H1 (cell line): ENCODE measurements around the gene RBP4. TPM values are rescaled to one million over a fixed set of nuclear protein-coding genes. Genes with fewer than 3 reads are reported as not detected.

ENCODE experiments used
- CTCF ChIA-PET: fragments of 300-600 bp; sonication (Branson Sonifier 250); formaldehyde crosslinking; loops from one replicate; lab custom pipeline; 2021; ENCODE audit not compliant: partially characterized antibody; lab: Charles Lee
- POLR2A ChIA-PET: fragments of 300-600 bp; sonication (Branson Sonifier 250); formaldehyde crosslinking; loops from one replicate; lab custom pipeline; 2021; ENCODE audit warnings: inconsistent platforms; ENCODE audit not compliant: partially characterized antibody; lab: Charles Lee
- DNase-seq, 2 experiments: peaks; one replicate each; pipeline versions ENCODE4 v3.0.0 to v3.0.0-alpha.2; 2010 to 2022; ENCODE audit warnings: low spot score in 2 of 2, low read depth in 1 of 2, mixed read lengths in 1 of 2
- FAIRE-seq: peaks from 2 replicates; lab custom pipeline; 2011; peaks lifted over from hg19 to GRCh38; lab: Jason Lieb, UNC
- H2AFZ ChIP-seq: 2 replicates; pipeline ENCODE4 v1.8.1; 2012; ENCODE audit warnings: low read length, inconsistent platforms
- H2AK5ac ChIP-seq: 2 replicates; pipeline ENCODE4 v1.6.1; 2013; ENCODE audit warnings: low read depth, low read length
- H2BK120ac ChIP-seq: replicated peaks from 2 replicates; pipeline ENCODE3; 2013; ENCODE audit warnings: low read depth, low read length, inconsistent platforms
- H2BK12ac ChIP-seq: 2 replicates; pipeline ENCODE4 v1.6.1; 2013; ENCODE audit warnings: low read depth, low read length
- H2BK15ac ChIP-seq: 2 replicates; pipeline ENCODE4 v1.6.1; 2013; ENCODE audit warnings: low read length
- H2BK20ac ChIP-seq: 2 replicates; pipeline ENCODE4 v1.6.1; 2013; ENCODE audit warnings: low read length
- H2BK5ac ChIP-seq: 2 replicates; pipeline ENCODE4 v1.6.1; 2013; ENCODE audit warnings: low read depth, low read length
- H3K14ac ChIP-seq: 2 replicates; pipeline ENCODE4 v1.6.1; 2013; ENCODE audit warnings: inconsistent platforms; ENCODE audit not compliant: insufficient read length
- H3K18ac ChIP-seq: 2 replicates; pipeline ENCODE4 v1.6.1; 2013; ENCODE audit warnings: low read length; ENCODE audit errors: extremely low read depth
- H3K23ac ChIP-seq: 2 replicates; pipeline ENCODE4 v1.6.1; 2013; ENCODE audit warnings: inconsistent platforms; ENCODE audit not compliant: insufficient read length
- H3K23me2 ChIP-seq: 2 replicates; pipeline ENCODE4 v1.6.1; 2013; ENCODE audit warnings: low read depth, low read length
- H3K27ac ChIP-seq: 2 replicates; pipeline ENCODE4 v1.6.1; 2011; ENCODE audit warnings: low read depth, low read length, inconsistent platforms
- H3K27me3 ChIP-seq, 4 experiments: replicated peaks in 1 of 4; 1 replicate in 1 of 4; 2 replicates in 3 of 4; pipeline versions ENCODE4 v1.6.1 to v1.8.1; 2011 to 2013; ENCODE audit warnings: low read length in 3 of 4, mild to moderate bottlenecking in 3 of 4, inconsistent platforms in 2 of 4, mixed read lengths in 2 of 4, moderate library complexity in 1 of 4; ENCODE audit not compliant: control insufficient read depth in 3 of 4, insufficient read depth in 3 of 4; ENCODE audit errors: extremely low read depth in 1 of 4
- H3K36me3 ChIP-seq, 4 experiments: 2 replicates each; pipeline versions ENCODE4 v1.6.1 to v1.8.1; 2011 to 2013; ENCODE audit warnings: mild to moderate bottlenecking in 4 of 4, low read length in 3 of 4, moderate library complexity in 2 of 4, control low read depth in 1 of 4, inconsistent platforms in 1 of 4; ENCODE audit not compliant: insufficient read depth in 4 of 4, control insufficient read depth in 2 of 4
- H3K4ac ChIP-seq: replicated peaks from 2 replicates; pipeline ENCODE3; 2013; ENCODE audit warnings: low read length, low read depth, mixed read lengths, inconsistent platforms; ENCODE audit not compliant: insufficient read length
- H3K4me1 ChIP-seq, 4 experiments: replicated peaks in 1 of 4; 1 replicate in 1 of 4; 2 replicates in 3 of 4; pipeline versions ENCODE4 v1.6.1 to v1.8.1; 2011 to 2013; ENCODE audit warnings: low read length in 3 of 4, inconsistent platforms in 2 of 4, mixed read lengths in 1 of 4; ENCODE audit not compliant: insufficient read depth in 4 of 4, control insufficient read depth in 3 of 4
- H3K4me2 ChIP-seq, 2 experiments: 2 replicates each; pipeline versions ENCODE4 v1.6.1 to v1.8.1; 2011 to 2013; ENCODE audit warnings: low read depth in 2 of 2, low read length in 2 of 2, control low read depth in 1 of 2, inconsistent platforms in 1 of 2, mild to moderate bottlenecking in 1 of 2; ENCODE audit not compliant: insufficient read depth in 1 of 2
- H3K4me3 ChIP-seq, 4 experiments: fragments of 200-600, 300-600 bp in 1 of 4; sonication (generic), shearing (Covaris generic), sonication (Bioruptor Twin) in 1 of 4; 2 replicates each; pipeline versions ENCODE4 v1.5.1 to v1.8.1; 2011 to 2016; ENCODE audit warnings: low read length in 4 of 4, low read depth in 3 of 4, control low read depth in 2 of 4, inconsistent platforms in 2 of 4, mild to moderate bottlenecking in 2 of 4, mixed read lengths in 1 of 4, moderate library complexity in 1 of 4; ENCODE audit not compliant: insufficient read depth in 2 of 4; ENCODE audit errors: extremely low read depth in 1 of 4
- H3K56ac ChIP-seq: replicated peaks from 2 replicates; pipeline ENCODE3; 2013; ENCODE audit warnings: low read depth, mild to moderate bottlenecking, mixed read lengths, low read length, inconsistent platforms; ENCODE audit not compliant: insufficient read length
- H3K79me1 ChIP-seq: 2 replicates; pipeline ENCODE4 v1.6.1; 2013; ENCODE audit warnings: low read depth, low read length, control low read depth
- H3K79me2 ChIP-seq, 2 experiments: 2 replicates each; pipeline versions ENCODE4 v1.6.1 to v1.8.1; 2012 to 2013; ENCODE audit warnings: low read length in 2 of 2, mild to moderate bottlenecking in 2 of 2, inconsistent platforms in 1 of 2; ENCODE audit not compliant: insufficient read depth in 2 of 2, control insufficient read depth in 1 of 2
- H3K9ac ChIP-seq, 4 experiments: replicated peaks in 1 of 4; 1 replicate in 1 of 4; 2 replicates in 3 of 4; pipeline versions ENCODE4 v1.6.1 to v1.8.1; 2011 to 2013; ENCODE audit warnings: low read depth in 3 of 4, low read length in 3 of 4, control low read depth in 2 of 4, mild to moderate bottlenecking in 2 of 4, moderate library complexity in 2 of 4, inconsistent platforms in 1 of 4; ENCODE audit errors: extremely low read depth in 1 of 4
- H3K9me3 ChIP-seq, 2 experiments: 2 replicates each; pipeline versions ENCODE4 v1.6.1 to v1.8.1; 2012 to 2013; ENCODE audit warnings: mild to moderate bottlenecking in 2 of 2, moderate library complexity in 2 of 2, control low read depth in 1 of 2, inconsistent platforms in 1 of 2, low read depth in 1 of 2, low read length in 1 of 2, mixed read lengths in 1 of 2; ENCODE audit not compliant: insufficient read depth in 2 of 2
- H4K20me1 ChIP-seq, 2 experiments: replicated peaks in 1 of 2; 2 replicates each; pipeline versions ENCODE3 to v1.8.1; 2011 to 2013; ENCODE audit warnings: inconsistent platforms in 2 of 2, low read length in 2 of 2, mild to moderate bottlenecking in 1 of 2; ENCODE audit not compliant: insufficient read depth in 2 of 2, control insufficient read depth in 1 of 2
- H4K5ac ChIP-seq: 2 replicates; pipeline ENCODE4 v1.6.1; 2013; ENCODE audit warnings: low read length, low read depth, mixed read lengths, inconsistent platforms; ENCODE audit not compliant: insufficient read length
- H4K8ac ChIP-seq: 2 replicates; pipeline ENCODE4 v1.8.0; 2013; ENCODE audit warnings: mild to moderate bottlenecking, moderate library complexity, low read length, inconsistent platforms; ENCODE audit not compliant: insufficient read depth; ENCODE audit errors: extremely low read depth
- H4K91ac ChIP-seq: replicated peaks from 2 replicates; pipeline ENCODE3; 2013; ENCODE audit warnings: low read length, mixed read lengths, inconsistent platforms; ENCODE audit not compliant: insufficient read length
- CREB1 ChIP-seq: IDR thresholded peaks from 2 replicates; pipeline ENCODE4 v1.6.1; 2012; ENCODE audit warnings: inconsistent platforms
- NANOG ChIP-seq: IDR thresholded peaks from 2 replicates; pipeline ENCODE4 v1.6.1; 2011; ENCODE audit warnings: low read length, low read depth, mild to moderate bottlenecking, inconsistent platforms; ENCODE audit not compliant: insufficient read depth, poor library complexity, severe bottlenecking
- WGBS, 2 experiments: shearing (Covaris generic) in 1 of 2; methylation state at CpG; one replicate each; pipeline versions ENCODE4 v1.1.6 to v1.1.7; 2013 to 2015; ENCODE audit warnings: low lambda C conversion rate in 2 of 2, mixed read lengths in 2 of 2, inconsistent platforms in 1 of 2, low coverage in 1 of 2, missing lambda C conversion rate in 1 of 2; ENCODE audit not compliant: insufficient replicate concordance in 2 of 2, insufficient coverage in 1 of 2, insufficient read length in 1 of 2; ENCODE audit errors: extremely low coverage in 1 of 2, missing lambda C conversion rate in 1 of 2; 5-methylcytosine and 5-hydroxymethylcytosine counted together
- polyA plus RNA-seq, 7 experiments: library from polyadenylated mRNA; depleted of rRNA in 3 of 7; stranded (reverse) in 5 of 7; unstranded in 2 of 7; fragments of >200 nt in 5 of 7; fragments of 200-250 nt in 2 of 7; gene quantifications; 1 replicate in 5 of 7; 2 replicates in 1 of 7; 4 replicates in 1 of 7; pipeline versions ENCODE4 v1.2.1 to v1.2.3, GENCODE V29; 2011 to 2013; ENCODE audit warnings: missing spikeins in 2 of 7, mixed read lengths in 2 of 7
- total RNA-seq: library from RNA; stranded (reverse); fragmentation: NEBNext Ultra II Directional; extraction: Animal tissue kit (Norgen Biotek cat#: 25700); gene quantifications from 2 replicates; pipeline ENCODE4 v1.2.1, GENCODE V29; 2021
- TF ChIP-seq, protein P1 (sequence below), 3 experiments: IDR thresholded peaks; 1 replicate in 2 of 3; 2 replicates in 1 of 3; pipeline versions ENCODE4 v1.5.1 to v1.6.1; 2011; ENCODE audit warnings: low read length in 3 of 3, mild to moderate bottlenecking in 3 of 3, inconsistent platforms in 2 of 3, low read depth in 1 of 3, moderate library complexity in 1 of 3; ENCODE audit not compliant: insufficient read depth in 1 of 3; ENCODE audit errors: control extremely low read depth in 1 of 3

RBP4 gene
- total and polyA plus RNA-seq, 2 of the 8 experiments (the other 6 are each of a cell fraction or from before 2014, with no cell fraction given) = 0.42 to 0.97 TPM

DNA sequence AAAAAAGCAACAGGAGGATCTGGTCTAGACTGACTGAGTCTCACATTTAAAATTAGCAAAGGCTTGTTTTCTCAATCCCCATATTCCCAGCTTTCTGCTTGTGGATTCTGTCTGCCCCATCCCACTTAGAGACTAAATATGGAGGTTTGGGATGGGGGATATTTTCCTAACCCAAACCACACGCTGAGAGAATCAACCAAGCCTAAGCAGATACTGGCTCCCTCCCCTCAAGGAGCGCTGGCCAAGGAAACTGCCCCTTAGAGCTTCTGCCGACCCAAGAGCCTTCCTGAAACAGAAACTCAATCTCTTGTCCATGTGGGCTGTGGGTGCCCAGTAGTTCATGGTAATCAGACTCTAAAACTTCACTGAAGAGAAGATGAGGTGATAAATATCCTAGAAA, 30.7 kb downstream of the RBP4 start:
- no peak overlapping the region for H3K4me3 ChIP-seq
- H3K9ac ChIP-seq = no peak overlapping the region
- H3K18ac ChIP-seq = no peak overlapping the region
- DNase-seq (no peak), FAIRE-seq (no peak)
- peaks cover 3 to 9% (median 7%) of the 10 kb centered on the region in 4 experiments for H3K4me1 ChIP-seq
- H2BK5ac ChIP-seq = no peak overlapping the region
- no peaks in the 10 kb centered on the region; a peak in 1 of 8 replicates for H3K36me3 ChIP-seq
- H3K79me2 ChIP-seq = no peaks in the 10 kb centered on the region
- H3K27ac ChIP-seq = no peak overlapping the region
- H3K4me2 ChIP-seq = no peak overlapping the region
- no peaks in the 10 kb centered on the region for H3K79me1 ChIP-seq
- no peak overlapping the region for H3K56ac ChIP-seq
- H4K91ac ChIP-seq = no peak overlapping the region
- H3K27me3 ChIP-seq = peaks cover 33 to 66% (median 58%) of the 10 kb centered on the region in 4 experiments
- H2BK120ac ChIP-seq = no peak overlapping the region
- POLR2A ChIA-PET = no interaction called here
- H3K23me2 ChIP-seq = peaks cover 4% of the 10 kb centered on the region; the same call in 1 of the 2 replicates
- H3K14ac ChIP-seq = no peak overlapping the region
- H2BK15ac ChIP-seq = no peak overlapping the region
- no peak overlapping the region for H4K8ac ChIP-seq
- no peak for TF ChIP-seq CREB1
- TF ChIP-seq, protein P1, sequence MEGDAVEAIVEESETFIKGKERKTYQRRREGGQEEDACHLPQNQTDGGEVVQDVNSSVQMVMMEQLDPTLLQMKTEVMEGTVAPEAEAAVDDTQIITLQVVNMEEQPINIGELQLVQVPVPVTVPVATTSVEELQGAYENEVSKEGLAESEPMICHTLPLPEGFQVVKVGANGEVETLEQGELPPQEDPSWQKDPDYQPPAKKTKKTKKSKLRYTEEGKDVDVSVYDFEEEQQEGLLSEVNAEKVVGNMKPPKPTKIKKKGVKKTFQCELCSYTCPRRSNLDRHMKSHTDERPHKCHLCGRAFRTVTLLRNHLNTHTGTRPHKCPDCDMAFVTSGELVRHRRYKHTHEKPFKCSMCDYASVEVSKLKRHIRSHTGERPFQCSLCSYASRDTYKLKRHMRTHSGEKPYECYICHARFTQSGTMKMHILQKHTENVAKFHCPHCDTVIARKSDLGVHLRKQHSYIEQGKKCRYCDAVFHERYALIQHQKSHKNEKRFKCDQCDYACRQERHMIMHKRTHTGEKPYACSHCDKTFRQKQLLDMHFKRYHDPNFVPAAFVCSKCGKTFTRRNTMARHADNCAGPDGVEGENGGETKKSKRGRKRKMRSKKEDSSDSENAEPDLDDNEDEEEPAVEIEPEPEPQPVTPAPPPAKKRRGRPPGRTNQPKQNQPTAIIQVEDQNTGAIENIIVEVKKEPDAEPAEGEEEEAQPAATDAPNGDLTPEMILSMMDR (IDR thresholded peaks at IDR 0.05; ENCODE audit: control extremely low read depth in 1 of 3, insufficient read depth in 1 of 3, low read depth in 1 of 3, low read length in 3 of 3) = no peak
- no peak for TF ChIP-seq NANOG
- peaks cover 0 to 2% of the 10 kb centered on the region in 2 experiments for H4K20me1 ChIP-seq
- no peak overlapping the region for H2BK20ac ChIP-seq
- H4K5ac ChIP-seq = no peak overlapping the region
- CTCF ChIA-PET = interaction anchor here (0.6 to 1.2 kb wide), 5 partner anchors 12 to 648 kb away, joined by 3 to 5 read pairs (median 4); no protein-coding TSS in a partner anchor
- H3K23ac ChIP-seq = no peak overlapping the region
- H3K4ac ChIP-seq = no peak overlapping the region
- no peak overlapping the region for H2AFZ ChIP-seq
- 73% methylated on average over 3 of the region's 3 CpGs; no CpG with 5 or more reads in 1 of the 2 experiments for WGBS, 2 experiments
- H2BK12ac ChIP-seq = no peak overlapping the region
- no peak overlapping the region for H2AK5ac ChIP-seq
- H3K9me3 ChIP-seq = no peaks in the 10 kb centered on the region
